Activated B cell treated with CpG ODN at 0.5 μM for 24 hours (primary cell): Measurements from ENCODE around the gene TFAM. TPM values are rescaled to one million over a fixed set of nuclear protein-coding genes. Genes with fewer than 3 reads are reported as not detected.
A peak's percentile ranks its signal among the peaks of the same experiment; 100 is the strongest.

Experiments used
- ATAC-seq: fragments of 200-7000 bp; cut with Tn5 transposase; one replicate; pipeline ENCODE4 v1.10.0; 2021; ENCODE audit warnings: low read depth, mild to moderate bottlenecking, moderate library complexity
- CTCF ChIA-PET: fragments of 350-600 bp; sonication (Branson Sonifier 250); formaldehyde crosslinking; loops from one replicate; lab custom pipeline; 2021; ENCODE audit warnings: antibody characterized with exemption; lab: Charles Lee
- POLR2A ChIA-PET: fragments of 350-600 bp; sonication (Branson Sonifier 250); formaldehyde crosslinking; loops from one replicate; lab custom pipeline; 2021; ENCODE audit warnings: antibody characterized with exemption; lab: Charles Lee
- DNase-seq: peaks from one replicate; pipeline ENCODE4 v3.0.0; 2022
- H3K27ac Mint-ChIP-seq: one replicate; pipeline ENCODE4 v1.8.0; 2020; ENCODE audit warnings: mixed read lengths
- H3K27me3 Mint-ChIP-seq: one replicate; pipeline ENCODE4 v1.8.0; 2021; ENCODE audit warnings: mixed read lengths
- H3K36me3 Mint-ChIP-seq: one replicate; pipeline ENCODE4 v1.8.0; 2021; ENCODE audit warnings: low read depth, mixed read lengths
- H3K4me1 Mint-ChIP-seq: one replicate; pipeline ENCODE4 v1.8.0; 2021; ENCODE audit warnings: mixed read lengths
- H3K4me3 Mint-ChIP-seq: one replicate; pipeline ENCODE4 v1.8.0; 2020; ENCODE audit warnings: mild to moderate bottlenecking, mixed read lengths
- H3K9me3 Mint-ChIP-seq: one replicate; pipeline ENCODE4 v1.8.0; 2020; ENCODE audit warnings: mixed read lengths
- CTCF ChIP-seq: fragments of 200-600 bp; IDR thresholded peaks from one replicate; pipeline ENCODE4 v1.8.0; 2022; ENCODE audit warnings: antibody characterized with exemption, mild to moderate bottlenecking
- intact Hi-C: fragments of 100-400 bp; cut with micrococcal nuclease; formaldehyde crosslinking; loops from one replicate; pipeline ENCODE4 v1.15.1; 2024
- total RNA-seq: library from RNA; stranded (reverse); gene quantifications from 2 replicates; pipeline ENCODE4 v1.2.3, GENCODE V29; 2022

The TFAM gene
- total RNA-seq, 1 donor from 2014 or later: 60.2 TPM

- peaks cover 46% of the 10 kb centered on the region for H3K36me3 Mint-ChIP-seq
- H3K4me1 Mint-ChIP-seq: peaks cover 41% of the 10 kb centered on the region
- POLR2A ChIA-PET: interaction anchor here (0.7 to 3.9 kb wide), 3 partner anchors 28 to 118 kb away, joined by 3 to 43 read pairs (median 39); partner anchors contain the start of genes CISD1, IPMK and UBE2D1
- ATAC-seq (no peak), DNase-seq (peak; percentile 17)
- no peaks in the 10 kb centered on the region for H3K9me3 Mint-ChIP-seq
- peak overlapping the region; percentile 98 for H3K4me3 Mint-ChIP-seq
- intact Hi-C loops: loop anchor here (1.0 to 5.0 kb wide), 9 partner anchors 51 to 1851 kb away; partner anchors contain the start of genes CCDC6 and IPMK
- TF ChIP-seq CTCF: no peak
- peak overlapping the region; percentile 97 for H3K27ac Mint-ChIP-seq
- no peaks in the 10 kb centered on the region for H3K27me3 Mint-ChIP-seq
- CTCF ChIA-PET: interaction anchor here (2.0 to 4.4 kb wide), 2 partner anchors 85 to 209 kb away, joined by 7 to 52 read pairs; no protein-coding TSS in a partner anchor
These were observed 538 bp downstream of the TFAM start for GRCh38 chr10:58385784-58386112.

- intact Hi-C loops: loop anchor here (5.0 kb wide), 1 partner anchor 1518 kb away; the partner anchor contains the start of gene CCDC6
- no peak for DNase-seq
- no peak for TF ChIP-seq CTCF
- ATAC-seq: no peak
- Mint-ChIP-seq H3K4me1 (peaks cover 35% of the 10 kb centered on the region), H3K36me3 (peaks cover 70% of the 10 kb centered on the region), H3K27me3 (no peaks in the 10 kb centered on the region), H3K4me3 (no peak overlapping the region), H3K27ac (no peak overlapping the region), H3K9me3 (no peaks in the 10 kb centered on the region)
- CTCF ChIA-PET: no interaction called here
- POLR2A ChIA-PET: no interaction called here
These were observed 3.8 kb downstream of the TFAM start for GRCh38 chr10:58389024-58389423.

GRCh38 chr10:58393317-58393716, 8.1 kb downstream of the TFAM start:
- no peaks in the 10 kb centered on the region for H3K27me3 Mint-ChIP-seq
- TF ChIP-seq CTCF: no peak
- intact Hi-C loops: no loop called here
- peaks cover 79% of the 10 kb centered on the region for H3K36me3 Mint-ChIP-seq
- no peak overlapping the region for H3K27ac Mint-ChIP-seq
- POLR2A ChIA-PET: no interaction called here
- ATAC-seq: no peak
- no peaks in the 10 kb centered on the region for H3K9me3 Mint-ChIP-seq
- H3K4me1 Mint-ChIP-seq: peaks cover 5% of the 10 kb centered on the region
- no peak overlapping the region for H3K4me3 Mint-ChIP-seq
- CTCF ChIA-PET: interaction anchor here (1.1 kb wide), 1 partner anchor 94 kb away, joined by 4 read pairs; no protein-coding TSS in a partner anchor
- DNase-seq: no peak

GRCh38 chr10:58394471-58394870, 9.3 kb downstream of the TFAM start:
- peaks cover 75% of the 10 kb centered on the region for H3K36me3 Mint-ChIP-seq
- no peak for TF ChIP-seq CTCF
- H3K4me1 Mint-ChIP-seq: peaks cover 5% of the 10 kb centered on the region
- H3K4me3 Mint-ChIP-seq: no peak overlapping the region
- DNase-seq (no peak), ATAC-seq (no peak)
- POLR2A ChIA-PET: no interaction called here
- H3K27me3 Mint-ChIP-seq: no peaks in the 10 kb centered on the region
- no peaks in the 10 kb centered on the region for H3K9me3 Mint-ChIP-seq
- H3K27ac Mint-ChIP-seq: no peak overlapping the region
- CTCF ChIA-PET: interaction anchor here (0.6 kb wide), 1 partner anchor 215 kb away, joined by 7 read pairs; no protein-coding TSS in a partner anchor
- intact Hi-C loops: no loop called here

- DNase-seq (no peak), ATAC-seq (no peak)
- no peak for TF ChIP-seq CTCF
- Mint-ChIP-seq H3K9me3 (no peaks in the 10 kb centered on the region), H3K36me3 (peaks cover 74% of the 10 kb centered on the region), H3K4me3 (no peak overlapping the region), H3K4me1 (peaks cover 5% of the 10 kb centered on the region), H3K27me3 (no peaks in the 10 kb centered on the region), H3K27ac (no peak overlapping the region)
- POLR2A ChIA-PET: no interaction called here
- CTCF ChIA-PET: no interaction called here
- intact Hi-C loops: no loop called here
These were observed 10.8 kb downstream of the TFAM start for GRCh38 chr10:58396057-58396456.
